ENCODE data around the gene HNRNPA3. TPM values are rescaled to one million over a fixed set of nuclear protein-coding genes. Genes with fewer than 3 reads are reported as not detected.
A peak's percentile ranks its signal among the peaks of the same experiment; 100 is the strongest.

Gene HNRNPA3
- total RNA-seq, 1 experiment from 2014 or later: 328 TPM

DNA sequence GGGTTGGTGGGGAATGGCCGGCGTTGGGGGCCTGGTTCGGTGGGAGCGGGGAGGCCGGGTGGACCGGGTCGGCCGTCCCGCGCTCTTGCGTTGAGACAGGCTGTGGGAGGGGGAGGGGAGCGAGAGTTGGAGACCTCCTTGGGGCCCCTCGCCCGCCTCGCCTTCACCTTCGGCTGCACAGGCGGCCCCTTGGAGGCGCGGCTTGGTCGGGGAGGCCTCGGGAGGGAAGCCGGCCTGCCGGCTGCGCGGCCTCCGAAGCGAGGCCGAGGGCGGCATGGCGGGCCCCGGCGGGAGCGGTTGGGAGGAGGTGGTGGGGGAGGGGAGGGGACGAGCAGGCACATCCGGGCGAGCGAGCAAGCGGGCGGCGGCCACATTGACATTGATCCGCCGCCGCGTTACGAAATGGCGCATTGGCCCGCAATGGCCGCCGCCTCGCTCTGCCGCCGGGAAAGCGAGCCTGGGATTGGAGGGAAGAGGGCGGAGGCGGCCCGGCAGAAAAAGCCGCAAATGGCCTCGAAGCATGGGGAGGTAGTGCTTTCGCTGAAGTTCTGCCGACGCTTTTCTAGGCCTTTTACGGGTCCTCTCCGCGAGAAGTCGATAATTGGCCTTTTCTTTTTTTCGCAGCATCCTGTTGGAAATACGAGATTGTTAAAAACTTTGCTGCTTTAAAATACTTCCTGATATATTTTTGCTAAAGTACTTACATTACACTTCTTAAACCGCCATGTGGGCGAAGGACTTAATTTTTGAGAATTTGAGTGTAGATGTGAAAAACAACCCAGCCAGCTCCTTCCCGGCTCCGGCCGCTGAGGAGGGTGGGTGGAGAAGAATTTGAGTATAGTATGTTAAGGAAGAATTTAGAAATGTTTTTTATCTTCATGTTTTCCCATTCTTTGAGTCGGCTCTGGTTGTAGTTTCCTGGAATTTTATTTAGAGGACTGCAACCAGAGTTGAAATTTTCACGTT, 580 bp downstream of the HNRNPA3 start:
- no peak overlapping the region for H2AFZ ChIP-seq (ENCODE audit: low read depth, low read length, poor library complexity, severe bottlenecking)
- H3K27ac ChIP-seq (ENCODE audit: low read depth, low read length): peak overlapping the region; percentile 93
- ChIA-PET RAD21 (ENCODE audit: low non-redundant PET in 1 of 2, low total read pairs in 2 of 2, uncharacterized antibody in 2 of 2, unreplicated experiment in 2 of 2) (no interaction called here), CTCF (interaction anchor here (1.4 kb wide), 1 partner anchor 15 kb away, joined by 8 read pairs; no protein-coding TSS in a partner anchor), POLR2A (interaction anchor here (1.1 to 1.7 kb wide), 5 partner anchors 11 to 48 kb away, joined by 3 to 15 read pairs (median 7); no protein-coding TSS in a partner anchor)
- DNase-seq (ENCODE audit: low read depth, low spot score) (peak; percentile 73), ATAC-seq (peak; percentile 64)
- H3K9me2 ChIP-seq (ENCODE audit: insufficient read depth): no peaks in the 10 kb centered on the region
- H3K4me2 ChIP-seq (ENCODE audit: low read length): peak overlapping the region; percentile 84
- no peaks in the 10 kb centered on the region for H3K27me3 ChIP-seq (ENCODE audit: insufficient read depth, low read length)
- H3K4me1 ChIP-seq (ENCODE audit: control insufficient read depth in 1 of 2, insufficient read depth in 2 of 2, low read length in 2 of 2): peaks cover 11 to 19% of the 10 kb centered on the region in 2 experiments
- peak overlapping the region; percentile 81 to 92 for H3K4me3 ChIP-seq (replicated peaks in 1 of 2; ENCODE audit: low read depth in 1 of 2, low read length in 2 of 2)
- H3K79me2 ChIP-seq (ENCODE audit: insufficient read depth, low read length): peaks cover 71% of the 10 kb centered on the region
- H4K20me1 ChIP-seq (ENCODE audit: insufficient read depth): peaks cover 36% of the 10 kb centered on the region
- intact Hi-C loops (cut with micrococcal nuclease): loop anchor here (1.0 to 2.0 kb wide), 5 partner anchors 8 to 50 kb away; no protein-coding TSS in a partner anchor
- peaks cover 25 to 48% of the 10 kb centered on the region in 2 experiments for H3K36me3 ChIP-seq (ENCODE audit: control insufficient read depth in 1 of 2, insufficient read depth in 2 of 2, low read length in 2 of 2)
- BruUV-seq (replicated peaks): TSS peak; percentile 45
- TF ChIP-seq FOSL1 (IDR thresholded peaks at IDR 0.05; ENCODE audit: low read depth): no peak
- TF ChIP-seq, protein P1, sequence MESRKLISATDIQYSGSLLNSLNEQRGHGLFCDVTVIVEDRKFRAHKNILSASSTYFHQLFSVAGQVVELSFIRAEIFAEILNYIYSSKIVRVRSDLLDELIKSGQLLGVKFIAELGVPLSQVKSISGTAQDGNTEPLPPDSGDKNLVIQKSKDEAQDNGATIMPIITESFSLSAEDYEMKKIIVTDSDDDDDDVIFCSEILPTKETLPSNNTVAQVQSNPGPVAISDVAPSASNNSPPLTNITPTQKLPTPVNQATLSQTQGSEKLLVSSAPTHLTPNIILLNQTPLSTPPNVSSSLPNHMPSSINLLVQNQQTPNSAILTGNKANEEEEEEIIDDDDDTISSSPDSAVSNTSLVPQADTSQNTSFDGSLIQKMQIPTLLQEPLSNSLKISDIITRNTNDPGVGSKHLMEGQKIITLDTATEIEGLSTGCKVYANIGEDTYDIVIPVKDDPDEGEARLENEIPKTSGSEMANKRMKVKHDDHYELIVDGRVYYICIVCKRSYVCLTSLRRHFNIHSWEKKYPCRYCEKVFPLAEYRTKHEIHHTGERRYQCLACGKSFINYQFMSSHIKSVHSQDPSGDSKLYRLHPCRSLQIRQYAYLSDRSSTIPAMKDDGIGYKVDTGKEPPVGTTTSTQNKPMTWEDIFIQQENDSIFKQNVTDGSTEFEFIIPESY (IDR thresholded peaks at IDR 0.05; ENCODE audit: extremely low read depth, insufficient replicate concordance, low read length): no peak
- TF ChIP-seq TCF7L2 (IDR thresholded peaks at IDR 0.05; ENCODE audit: borderline replicate concordance, extremely low read depth, insufficient read depth, insufficient read length): peak; percentile 95
- peak; percentile 63 for TF ChIP-seq POLR2AphosphoS5 (IDR thresholded peaks at IDR 0.05; ENCODE audit: low read depth, low read length)
- TF ChIP-seq JUND (IDR thresholded peaks at IDR 0.05): no peak
- TF ChIP-seq, protein P2, sequence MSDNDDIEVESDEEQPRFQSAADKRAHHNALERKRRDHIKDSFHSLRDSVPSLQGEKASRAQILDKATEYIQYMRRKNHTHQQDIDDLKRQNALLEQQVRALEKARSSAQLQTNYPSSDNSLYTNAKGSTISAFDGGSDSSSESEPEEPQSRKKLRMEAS (IDR thresholded peaks at IDR 0.05): peak; percentile 89
- TF ChIP-seq EGR1 (IDR thresholded peaks at IDR 0.05; ENCODE audit: low read depth): peak; percentile 69
- TF ChIP-seq SP1 (IDR thresholded peaks at IDR 0.05; ENCODE audit: low read depth): peak; percentile 29; the same call in 1 of the 2 replicates
- TF ChIP-seq ZFX (IDR thresholded peaks at IDR 0.05): peak; percentile 92
- no peak for TF ChIP-seq EZH2phosphoT487 (IDR thresholded peaks at IDR 0.05; ENCODE audit: borderline replicate concordance)
- TF ChIP-seq CEBPB (IDR thresholded peaks at IDR 0.05; ENCODE audit: low read depth): peak; percentile 88
- TF ChIP-seq, protein P3, sequence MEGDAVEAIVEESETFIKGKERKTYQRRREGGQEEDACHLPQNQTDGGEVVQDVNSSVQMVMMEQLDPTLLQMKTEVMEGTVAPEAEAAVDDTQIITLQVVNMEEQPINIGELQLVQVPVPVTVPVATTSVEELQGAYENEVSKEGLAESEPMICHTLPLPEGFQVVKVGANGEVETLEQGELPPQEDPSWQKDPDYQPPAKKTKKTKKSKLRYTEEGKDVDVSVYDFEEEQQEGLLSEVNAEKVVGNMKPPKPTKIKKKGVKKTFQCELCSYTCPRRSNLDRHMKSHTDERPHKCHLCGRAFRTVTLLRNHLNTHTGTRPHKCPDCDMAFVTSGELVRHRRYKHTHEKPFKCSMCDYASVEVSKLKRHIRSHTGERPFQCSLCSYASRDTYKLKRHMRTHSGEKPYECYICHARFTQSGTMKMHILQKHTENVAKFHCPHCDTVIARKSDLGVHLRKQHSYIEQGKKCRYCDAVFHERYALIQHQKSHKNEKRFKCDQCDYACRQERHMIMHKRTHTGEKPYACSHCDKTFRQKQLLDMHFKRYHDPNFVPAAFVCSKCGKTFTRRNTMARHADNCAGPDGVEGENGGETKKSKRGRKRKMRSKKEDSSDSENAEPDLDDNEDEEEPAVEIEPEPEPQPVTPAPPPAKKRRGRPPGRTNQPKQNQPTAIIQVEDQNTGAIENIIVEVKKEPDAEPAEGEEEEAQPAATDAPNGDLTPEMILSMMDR (IDR thresholded peaks at IDR 0.05 in 2 of 3, conservative IDR thresholded peaks at IDR 0.05 in 1 of 3; ENCODE audit: borderline replicate concordance in 1 of 3, insufficient read depth in 1 of 3, low read depth in 2 of 3, low read length in 2 of 3): no peak
- peak; percentile 94 for TF ChIP-seq YY1 (IDR thresholded peaks at IDR 0.05; ENCODE audit: extremely low read depth, insufficient replicate concordance, low read depth, low read length)
- TF ChIP-seq EZH2 (IDR thresholded peaks at IDR 0.05): no peak
- TF ChIP-seq SIN3A (IDR thresholded peaks at IDR 0.05; ENCODE audit: low read depth): peak; percentile 84
- no peak for TF ChIP-seq CBX3 (IDR thresholded peaks at IDR 0.05; ENCODE audit: low read depth)
- no peaks in the 10 kb centered on the region for H3K9me3 ChIP-seq (ENCODE audit: control insufficient read depth in 1 of 2, insufficient read depth in 1 of 2, low read depth in 1 of 2, low read length in 2 of 2)
- H3K9ac ChIP-seq (ENCODE audit: low read length): peak overlapping the region; percentile 94
